CD14-positive monocyte (primary cell): Measurements from ENCODE around the gene INO80. TPM values are rescaled to one million over a fixed set of nuclear protein-coding genes. Genes with fewer than 3 reads are reported as not detected.
"Not testable (repeated sequence)": the region's sequence is repeated elsewhere in the genome, so short reads cannot be mapped to it uniquely, and the experiment has no call there.

Experiments
- DNase-seq, 3 donors: peaks; one replicate each; pipeline ENCODE4 v3.0.0-alpha.2; 2011 to 2022
- H2AFZ ChIP-seq: 2 replicates; pipeline ENCODE4 v1.6.0; 2012; ENCODE audit warnings: mild to moderate bottlenecking, low read depth, low read length, inconsistent platforms; ENCODE audit not compliant: insufficient read depth, poor library complexity, severe bottlenecking
- H3K27ac ChIP-seq, 2 donors: 1 replicate in 1 of 2; 2 replicates in 1 of 2; pipeline ENCODE4 v1.5.1; 2012 to 2013; ENCODE audit warnings: low read length in 2 of 2, control low read depth in 1 of 2, inconsistent platforms in 1 of 2, low read depth in 1 of 2, mild to moderate bottlenecking in 1 of 2
- H3K27me3 ChIP-seq, 2 donors: one replicate each; pipeline versions ENCODE4 v1.6.0 to v1.6.1; 2011 to 2013; ENCODE audit warnings: low read length in 2 of 2; ENCODE audit not compliant: control insufficient read depth in 2 of 2, insufficient read depth in 2 of 2
- H3K36me3 ChIP-seq, 2 donors: replicated peaks in 1 of 2; 1 replicate in 1 of 2; 2 replicates in 1 of 2; pipeline versions ENCODE4 v1.5.1 to v1.6.1; 2012 to 2013; ENCODE audit warnings: low read length in 2 of 2, control low read depth in 1 of 2, inconsistent platforms in 1 of 2, mild to moderate bottlenecking in 1 of 2; ENCODE audit not compliant: insufficient read depth in 2 of 2, control insufficient read depth in 1 of 2
- H3K4me1 ChIP-seq, 2 donors: 1 replicate in 1 of 2; 2 replicates in 1 of 2; pipeline versions ENCODE4 v1.5.1 to v1.6.1; 2012 to 2013; ENCODE audit warnings: low read length in 2 of 2, control low read depth in 1 of 2, inconsistent platforms in 1 of 2, mild to moderate bottlenecking in 1 of 2, moderate library complexity in 1 of 2; ENCODE audit not compliant: insufficient read depth in 2 of 2, control insufficient read depth in 1 of 2
- H3K4me2 ChIP-seq: replicated peaks from 2 replicates; pipeline ENCODE3; 2012; ENCODE audit warnings: low read length, moderate library complexity, mild to moderate bottlenecking; ENCODE audit not compliant: poor library complexity, severe bottlenecking; ENCODE audit errors: extremely low read depth
- H3K4me3 ChIP-seq, 3 experiments: fragments of 200-600 bp in 1 of 3; sonication (generic) in 1 of 3; replicated peaks in 1 of 3; 1 replicate in 2 of 3; 2 replicates in 1 of 3; pipeline ENCODE4 v1.5.1; 2011 to 2013; ENCODE audit warnings: low read length in 3 of 3, mild to moderate bottlenecking in 3 of 3, control low read depth in 2 of 3, low read depth in 2 of 3, inconsistent platforms in 1 of 3, moderate library complexity in 1 of 3
- H3K79me2 ChIP-seq: 2 replicates; pipeline ENCODE4 v1.6.0; 2012; ENCODE audit warnings: mild to moderate bottlenecking, control low read depth, inconsistent platforms, low read length, moderate library complexity; ENCODE audit not compliant: insufficient read depth
- H3K9ac ChIP-seq: 2 replicates; pipeline ENCODE4 v1.6.0; 2017; ENCODE audit warnings: low read length, mild to moderate bottlenecking; ENCODE audit not compliant: insufficient read depth, poor library complexity, severe bottlenecking
- H3K9me3 ChIP-seq, 2 donors: replicated peaks in 1 of 2; 1 replicate in 1 of 2; 2 replicates in 1 of 2; pipeline versions ENCODE4 v1.5.1 to v1.6.1; 2012 to 2013; ENCODE audit warnings: low read length in 2 of 2, control low read depth in 1 of 2; ENCODE audit not compliant: control insufficient read depth in 1 of 2, insufficient read depth in 1 of 2
- H4K20me1 ChIP-seq: 2 replicates; pipeline ENCODE4 v1.6.0; 2012; ENCODE audit warnings: mild to moderate bottlenecking, low read length, control low read depth, moderate library complexity; ENCODE audit not compliant: insufficient read depth
- H3K27ac Mint-ChIP-seq, 7 donors: one replicate each; pipeline ENCODE4 v1.8.0; 2020; ENCODE audit warnings: mild to moderate bottlenecking in 7 of 7, mixed read lengths in 7 of 7, moderate library complexity in 6 of 7, inconsistent platforms in 2 of 7
- H3K27me3 Mint-ChIP-seq, 3 donors: one replicate each; pipeline ENCODE4 v1.8.0; 2021 to 2022; ENCODE audit warnings: low read depth in 3 of 3, mild to moderate bottlenecking in 3 of 3, mixed read lengths in 3 of 3, moderate library complexity in 3 of 3, inconsistent platforms in 1 of 3
- H3K36me3 Mint-ChIP-seq, 2 donors: one replicate each; pipeline ENCODE4 v1.8.0; 2020; ENCODE audit warnings: mixed read lengths in 2 of 2, inconsistent platforms in 1 of 2, mild to moderate bottlenecking in 1 of 2
- H3K4me1 Mint-ChIP-seq: one replicate; pipeline ENCODE4 v1.8.0; 2020; ENCODE audit warnings: mild to moderate bottlenecking, mixed read lengths
- H3K4me3 Mint-ChIP-seq, 2 donors: one replicate each; pipeline ENCODE4 v1.8.0; 2020; ENCODE audit warnings: mild to moderate bottlenecking in 2 of 2, mixed read lengths in 2 of 2, moderate library complexity in 1 of 2
- H3K9me3 Mint-ChIP-seq, 7 donors: one replicate each; pipeline ENCODE4 v1.8.0; 2020 to 2022; ENCODE audit warnings: mixed read lengths in 7 of 7, mild to moderate bottlenecking in 6 of 7, moderate library complexity in 6 of 7, inconsistent platforms in 2 of 7
- CTCF ChIP-seq: fragments of 200-600 bp; IDR thresholded peaks from one replicate; pipeline ENCODE4 v1.8.0; 2022; ENCODE audit warnings: antibody characterized with exemption, mild to moderate bottlenecking
- WGBS: methylation state at CpG from one replicate; pipeline ENCODE4 v1.1.5; 2013; ENCODE audit warnings: missing lambda C conversion rate; ENCODE audit not compliant: insufficient coverage; 5-methylcytosine and 5-hydroxymethylcytosine counted together
- intact Hi-C, 2 donors: fragments of 100-400 bp; cut with micrococcal nuclease; formaldehyde crosslinking; loops; one replicate each; pipeline versions ENCODE4 v1.15.0 to v1.15.1; 2023
- polyA plus RNA-seq, 3 donors: library from polyadenylated mRNA; depleted of rRNA in 1 of 3; unstranded in 2 of 3; stranded (reverse) in 1 of 3; fragments of 300-500 nt in 2 of 3; fragments of >200 nt in 1 of 3; fragmentation: Illumina TruSeq in 2 of 3; gene quantifications; 1 replicate in 2 of 3; 2 replicates in 1 of 3; pipeline ENCODE4 v1.2.3, GENCODE V29; 2012 to 2021

The INO80 gene
- polyA plus RNA-seq, 3 donors: 2.3 to 13.1 (median 2.4) TPM

- no peaks in the 10 kb centered on the region for H3K27me3 ChIP-seq
- 93% methylated on average over 6 of the region's 8 CpGs for WGBS
- H3K4me1 ChIP-seq: no peaks in the 10 kb centered on the region
- H3K27ac Mint-ChIP-seq: no peak overlapping the region
- TF ChIP-seq CTCF: no peak
- H3K27ac ChIP-seq: no peak overlapping the region
- DNase-seq: no peak
- H3K9me3 ChIP-seq: no peaks in the 10 kb centered on the region
- peaks cover 0 to 2% (median 0%) of the 10 kb centered on the region in 7 donors for H3K9me3 Mint-ChIP-seq
- H3K9ac ChIP-seq: no peak overlapping the region
- intact Hi-C loops: no loop called here
- H3K36me3 Mint-ChIP-seq: no peaks in the 10 kb centered on the region
- peaks cover 3 to 4% (median 4%) of the 10 kb centered on the region in 3 donors for H3K27me3 Mint-ChIP-seq
- no peak overlapping the region for H2AFZ ChIP-seq
- H3K4me3 ChIP-seq: no peak overlapping the region
- no peaks in the 10 kb centered on the region for H3K36me3 ChIP-seq
- H3K4me3 Mint-ChIP-seq: no peak overlapping the region
- no peak overlapping the region for H3K4me2 ChIP-seq
- H3K4me1 Mint-ChIP-seq: peaks cover 7% of the 10 kb centered on the region
- no peaks in the 10 kb centered on the region for H4K20me1 ChIP-seq
- no peaks in the 10 kb centered on the region for H3K79me2 ChIP-seq
Measured at GRCh38 chr15:40964006-40964405, 152.1 kb downstream of the INO80 start.

- Histone ChIP-seq H3K4me3 (no peak overlapping the region), H3K79me2 (no peaks in the 10 kb centered on the region), H3K27ac (no peak overlapping the region), H3K9me3 (no peaks in the 10 kb centered on the region), H3K27me3 (no peaks in the 10 kb centered on the region), H3K36me3 (no peaks in the 10 kb centered on the region), H3K4me2 (no peak overlapping the region), H3K4me1 (no peaks in the 10 kb centered on the region), H2AFZ (no peak overlapping the region), H4K20me1 (no peaks in the 10 kb centered on the region), H3K9ac (no peak overlapping the region)
- WGBS: 96% methylated on average over 9 of the region's 12 CpGs
- H3K4me3 Mint-ChIP-seq: no peak overlapping the region
- no peak overlapping the region for H3K27ac Mint-ChIP-seq
- H3K9me3 Mint-ChIP-seq: peaks cover 0 to 2% (median 0%) of the 10 kb centered on the region in 7 donors
- DNase-seq: no peak
- H3K36me3 Mint-ChIP-seq: no peaks in the 10 kb centered on the region
- intact Hi-C loops: no loop called here
- peaks cover 3 to 5% (median 5%) of the 10 kb centered on the region in 3 donors for H3K27me3 Mint-ChIP-seq
- no peak for TF ChIP-seq CTCF
- H3K4me1 Mint-ChIP-seq: peaks cover 7% of the 10 kb centered on the region
Measured at GRCh38 chr15:40963201-40963600, 152.9 kb downstream of the INO80 start.

- H3K79me2 ChIP-seq, H3K36me3 Mint-ChIP-seq, H3K4me3 Mint-ChIP-seq, H3K9me3 Mint-ChIP-seq, intact Hi-C loops, H3K27me3 ChIP-seq, H4K20me1 ChIP-seq, H3K27ac Mint-ChIP-seq, DNase-seq, H3K4me2 ChIP-seq, H3K27ac ChIP-seq, H3K4me1 ChIP-seq, H3K9ac ChIP-seq, H3K9me3 ChIP-seq, H3K27me3 Mint-ChIP-seq, H2AFZ ChIP-seq, H3K4me3 ChIP-seq, H3K36me3 ChIP-seq, H3K4me1 Mint-ChIP-seq: not testable (repeated sequence)
- 100% methylated on average over 10 of the region's 14 CpGs for WGBS
Measured at GRCh38 chr15:40962317-40962716, 153.8 kb downstream of the INO80 start.
